HL-60 (cell line): Measurements from ENCODE around the gene ASB16.

Experiments
- CTCF ChIP-seq: IDR thresholded peaks from one replicate; pipeline ENCODE4 v1.5.1; 2011; ENCODE audit warnings: low read length, control low read depth, inconsistent platforms; ENCODE audit not compliant: insufficient read depth
- GABPA ChIP-seq: IDR thresholded peaks from 2 replicates; pipeline ENCODE4 v1.6.1; 2012; ENCODE audit warnings: low read depth
- POLR2AphosphoS5 ChIP-seq: IDR thresholded peaks from 2 replicates; pipeline ENCODE4 v1.6.1; 2012; ENCODE audit warnings: low read depth
- REST ChIP-seq: IDR thresholded peaks from 2 replicates; pipeline ENCODE4 v1.6.1; 2012; ENCODE audit warnings: low read depth; ENCODE audit not compliant: insufficient replicate concordance
- SPI1 ChIP-seq: IDR thresholded peaks from 2 replicates; pipeline ENCODE4 v1.6.1; 2012; ENCODE audit warnings: low read depth, mild to moderate bottlenecking, borderline replicate concordance

- TF ChIP-seq CTCF (no peak), POLR2AphosphoS5 (no peak), REST (no peak), GABPA (no peak), SPI1 (no peak)
Observed at GRCh38 chr17:44187131-44187899, 16.8 kb downstream of the ASB16 start.
